Cardiac muscle cell (in vitro differentiated cells and primary cell): ENCODE measurements around the gene MARCHF6. TPM values are rescaled to one million over a fixed set of nuclear protein-coding genes. Genes with fewer than 3 reads are reported as not detected.
"Not testable (repeated sequence)": the region's sequence is repeated elsewhere in the genome, so short reads cannot be mapped to it uniquely, and the experiment has no call there.

Source experiments
- DNase-seq, 2 donors: peaks; one replicate each; pipeline versions ENCODE4 v3.0.0 to v3.0.0-alpha.2; 2010 to 2017; ENCODE audit warnings: low read depth in 1 of 2, low spot score in 1 of 2
- H3K27ac ChIP-seq: fragments of 200-600 bp; sonication (generic); 2 replicates; pipeline ENCODE4 v1.5.1; 2016
- H3K27me3 ChIP-seq: fragments of 200-600 bp; sonication (generic); 2 replicates; pipeline ENCODE4 v1.6.0; 2016; ENCODE audit warnings: control low read depth
- H3K36me3 ChIP-seq: fragments of 200-600 bp; sonication (generic); 2 replicates; pipeline ENCODE4 v1.5.1; 2016; ENCODE audit warnings: control low read depth
- H3K4me1 ChIP-seq: fragments of 200-600 bp; sonication (generic); 2 replicates; pipeline ENCODE4 v1.8.1; 2017; ENCODE audit warnings: low read depth, mild to moderate bottlenecking, mixed run types
- H3K4me3 ChIP-seq: fragments of 200-600 bp; sonication (generic); 2 replicates; pipeline ENCODE4 v1.5.1; 2016; ENCODE audit warnings: mild to moderate bottlenecking
- H3K9me3 ChIP-seq: fragments of 200-600 bp; sonication (generic); 2 replicates; pipeline ENCODE4 v1.5.1; 2017; ENCODE audit warnings: low read depth, mild to moderate bottlenecking, control low read depth
- polyA plus RNA-seq: library from polyadenylated mRNA; unstranded; fragments of >200 nt; fragmentation: Nextera tagmentation; extraction: Ambion mirVana; gene quantifications from 2 replicates; pipeline ENCODE4 v1.2.1, GENCODE V29; 2016
- total RNA-seq: library from RNA; depleted of rRNA; stranded (reverse); fragments of >200 nt; gene quantifications from 2 replicates; pipeline ENCODE4 v1.2.3, GENCODE V29; 2016
- TF ChIP-seq, protein P1 (sequence below): IDR thresholded peaks from 2 replicates; pipeline ENCODE4 v1.5.1; 2012; ENCODE audit warnings: low read depth, mild to moderate bottlenecking, low read length

MARCHF6 gene
- total and polyA plus RNA-seq, 2 experiments from 2014 or later: 56.8 to 75.1 TPM

GRCh38 chr5:10376544-10376943, 23.0 kb downstream of the MARCHF6 start:
- TF ChIP-seq, protein P1, sequence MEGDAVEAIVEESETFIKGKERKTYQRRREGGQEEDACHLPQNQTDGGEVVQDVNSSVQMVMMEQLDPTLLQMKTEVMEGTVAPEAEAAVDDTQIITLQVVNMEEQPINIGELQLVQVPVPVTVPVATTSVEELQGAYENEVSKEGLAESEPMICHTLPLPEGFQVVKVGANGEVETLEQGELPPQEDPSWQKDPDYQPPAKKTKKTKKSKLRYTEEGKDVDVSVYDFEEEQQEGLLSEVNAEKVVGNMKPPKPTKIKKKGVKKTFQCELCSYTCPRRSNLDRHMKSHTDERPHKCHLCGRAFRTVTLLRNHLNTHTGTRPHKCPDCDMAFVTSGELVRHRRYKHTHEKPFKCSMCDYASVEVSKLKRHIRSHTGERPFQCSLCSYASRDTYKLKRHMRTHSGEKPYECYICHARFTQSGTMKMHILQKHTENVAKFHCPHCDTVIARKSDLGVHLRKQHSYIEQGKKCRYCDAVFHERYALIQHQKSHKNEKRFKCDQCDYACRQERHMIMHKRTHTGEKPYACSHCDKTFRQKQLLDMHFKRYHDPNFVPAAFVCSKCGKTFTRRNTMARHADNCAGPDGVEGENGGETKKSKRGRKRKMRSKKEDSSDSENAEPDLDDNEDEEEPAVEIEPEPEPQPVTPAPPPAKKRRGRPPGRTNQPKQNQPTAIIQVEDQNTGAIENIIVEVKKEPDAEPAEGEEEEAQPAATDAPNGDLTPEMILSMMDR: no peak
- Histone ChIP-seq H3K4me3 (no peak overlapping the region), H3K4me1 (no peaks in the 10 kb centered on the region), H3K27me3 (no peaks in the 10 kb centered on the region), H3K36me3 (peaks cover 9% of the 10 kb centered on the region), H3K27ac (no peak overlapping the region), H3K9me3 (no peaks in the 10 kb centered on the region)
- no peak for DNase-seq

GRCh38 chr5:10377081-10377480, 23.6 kb downstream of the MARCHF6 start:
- TF ChIP-seq, protein P1: no peak
- Histone ChIP-seq H3K4me3 (no peak overlapping the region), H3K36me3 (peaks cover 9% of the 10 kb centered on the region), H3K27ac (no peak overlapping the region), H3K9me3 (no peaks in the 10 kb centered on the region), H3K4me1 (no peaks in the 10 kb centered on the region), H3K27me3 (no peaks in the 10 kb centered on the region)
- no peak for DNase-seq

GRCh38 chr5:10381803-10382202, 28.3 kb downstream of the MARCHF6 start:
- H3K4me1 ChIP-seq: no peaks in the 10 kb centered on the region
- H3K4me3 ChIP-seq: no peak overlapping the region
- no peaks in the 10 kb centered on the region for H3K9me3 ChIP-seq
- TF ChIP-seq, protein P1: no peak
- no peak for DNase-seq
- no peak overlapping the region for H3K27ac ChIP-seq
- H3K27me3 ChIP-seq: no peaks in the 10 kb centered on the region
- peaks cover 12% of the 10 kb centered on the region for H3K36me3 ChIP-seq

GRCh38 chr5:10384483-10384882, 31.0 kb downstream of the MARCHF6 start:
- H3K4me1 ChIP-seq: no peaks in the 10 kb centered on the region
- TF ChIP-seq, protein P1: no peak
- no peak overlapping the region for H3K4me3 ChIP-seq
- H3K27ac ChIP-seq: no peak overlapping the region
- peaks cover 14% of the 10 kb centered on the region for H3K36me3 ChIP-seq
- H3K27me3 ChIP-seq: no peaks in the 10 kb centered on the region
- no peak for DNase-seq
- no peaks in the 10 kb centered on the region for H3K9me3 ChIP-seq

DNA sequence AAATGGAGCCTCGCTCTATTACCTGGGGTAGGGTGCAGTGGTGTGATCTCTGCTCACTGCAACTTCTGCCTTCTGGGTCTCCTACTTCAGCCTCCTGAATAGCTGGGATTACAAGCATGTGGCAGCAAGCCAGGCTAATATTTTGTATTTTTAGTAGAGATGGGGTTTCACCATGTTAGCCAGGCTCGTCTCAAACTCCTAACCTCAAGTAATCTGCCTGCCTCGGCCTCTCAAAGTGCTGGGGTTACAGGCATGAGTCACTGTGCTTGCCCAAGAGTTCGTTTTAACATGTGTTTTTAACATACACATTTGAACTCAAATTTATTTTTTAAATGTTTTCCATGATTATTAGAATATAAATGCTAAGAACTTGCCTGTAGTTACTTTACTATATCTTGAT, 34.2 kb downstream of the MARCHF6 start:
- Histone ChIP-seq H3K27ac (no peak overlapping the region), H3K9me3 (no peaks in the 10 kb centered on the region), H3K36me3 (peaks cover 35% of the 10 kb centered on the region), H3K4me3 (no peak overlapping the region), H3K27me3 (no peaks in the 10 kb centered on the region), H3K4me1 (no peaks in the 10 kb centered on the region)
- TF ChIP-seq, protein P1: no peak
- DNase-seq: peak in 1 of 2 donors; percentile 82

DNA sequence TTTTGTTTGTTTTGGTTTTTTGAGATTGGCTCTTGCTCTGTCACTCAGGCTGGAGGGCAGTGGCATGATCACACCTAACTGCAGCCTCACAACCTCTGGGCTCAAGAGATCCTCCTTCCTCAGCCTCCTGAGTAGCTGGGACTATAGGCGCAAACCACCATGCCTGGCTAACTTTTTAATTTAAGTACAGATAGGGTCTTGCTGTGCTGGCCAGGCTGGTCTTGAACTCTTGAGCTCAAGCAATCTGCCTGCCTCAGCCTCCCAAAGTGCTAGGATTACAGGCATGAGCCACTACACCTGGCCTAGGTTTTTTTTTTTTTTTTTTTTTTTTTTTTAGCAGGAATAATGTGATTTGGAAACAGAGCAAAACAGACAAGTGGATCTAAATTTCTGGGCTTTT, 37.6 kb downstream of the MARCHF6 start:
- TF ChIP-seq, protein P1: no peak
- peaks cover 58% of the 10 kb centered on the region for H3K36me3 ChIP-seq
- H3K4me3 ChIP-seq: no peak overlapping the region
- no peaks in the 10 kb centered on the region for H3K9me3 ChIP-seq
- no peaks in the 10 kb centered on the region for H3K27me3 ChIP-seq
- no peaks in the 10 kb centered on the region for H3K4me1 ChIP-seq
- H3K27ac ChIP-seq: no peak overlapping the region
- no peak for DNase-seq

DNA sequence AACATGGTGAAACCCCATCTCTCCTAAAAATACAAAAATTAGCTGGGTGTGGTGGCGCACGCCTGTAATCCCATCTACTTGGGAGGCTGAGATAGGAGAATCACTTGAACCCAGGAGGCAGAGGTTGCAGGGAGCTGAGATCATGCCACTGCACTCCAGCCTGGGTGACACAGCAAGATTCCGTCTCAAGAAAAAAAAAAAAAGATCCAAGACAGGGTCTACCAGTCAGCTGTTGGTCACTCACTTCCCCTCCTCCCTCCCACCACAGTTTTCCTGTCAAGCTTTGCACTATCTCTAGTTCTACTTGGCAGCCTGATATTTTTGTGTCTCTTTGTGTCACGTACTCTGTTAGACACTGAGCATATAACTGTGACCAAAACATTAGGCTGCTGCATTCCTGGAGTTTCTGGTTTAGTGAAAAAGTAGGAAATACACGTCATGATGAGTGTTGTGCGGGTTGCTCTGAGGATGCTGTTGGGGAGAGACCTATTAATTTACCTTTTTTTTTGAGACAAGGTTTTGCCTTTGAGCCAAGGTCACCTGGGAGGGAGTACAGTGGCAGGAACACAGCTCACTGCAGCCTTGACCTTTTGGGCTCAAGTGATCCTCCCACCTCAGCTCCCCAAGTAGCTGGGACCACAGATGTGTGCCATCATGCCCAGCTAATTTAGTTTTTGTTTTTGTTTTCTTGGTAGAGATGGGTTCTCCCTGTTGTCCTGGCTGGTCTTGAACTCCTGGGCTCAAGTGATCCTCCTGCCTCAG, 39.3 kb downstream of the MARCHF6 start:
- Histone ChIP-seq H3K27ac (peak overlapping the region; percentile 62), H3K36me3 (peaks cover 56% of the 10 kb centered on the region)
- H3K4me3 ChIP-seq, H3K4me1 ChIP-seq, H3K27me3 ChIP-seq, H3K9me3 ChIP-seq: not testable (repeated sequence)
- DNase-seq: peak in 1 of 2 donors; percentile 19
